Activated CD4-positive, alpha-beta T cell treated with anti-CD3 and anti-CD28 coated beads for 4 hours (primary cell): ENCODE results near the gene LYPLAL1.
"Not testable (repeated sequence)": the region's sequence is repeated elsewhere in the genome, so short reads cannot be mapped to it uniquely, and the experiment has no call there.

ENCODE experiments used
- DNase-seq, 2 donors: peaks; one replicate each; pipeline ENCODE4 v3.0.0-alpha.2; 2020

LYPLAL1 gene

GRCh38 chr1:219226196-219226595 lies 52.5 kb downstream of the LYPLAL1 start:
- DNase-seq: no peak

- DNase-seq: no peak
Measured at GRCh38 chr1:219227360-219228057, 53.8 kb downstream of the LYPLAL1 start.

- no peak for DNase-seq
Measured at GRCh38 chr1:219228058-219228419, 54.4 kb downstream of the LYPLAL1 start.

DNA sequence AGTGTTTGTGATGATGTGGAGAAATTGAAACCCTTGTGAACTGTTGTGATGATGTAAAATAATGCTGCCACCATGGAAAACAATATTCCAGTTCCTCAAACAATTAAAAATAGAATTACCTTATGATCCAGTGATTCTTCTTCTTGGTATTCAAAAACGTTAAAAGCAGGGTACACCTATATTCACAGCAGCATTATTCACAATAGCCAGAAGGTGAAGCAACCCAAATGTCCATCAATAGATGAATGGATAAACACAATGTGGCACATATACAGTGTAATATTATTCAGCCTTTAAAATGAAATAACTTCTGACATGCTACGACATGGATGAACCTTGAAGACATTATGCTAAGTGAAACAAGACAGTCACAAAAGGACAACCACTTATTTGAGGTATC lies 59.2 kb downstream of the LYPLAL1 start:
- no peak for DNase-seq

DNA sequence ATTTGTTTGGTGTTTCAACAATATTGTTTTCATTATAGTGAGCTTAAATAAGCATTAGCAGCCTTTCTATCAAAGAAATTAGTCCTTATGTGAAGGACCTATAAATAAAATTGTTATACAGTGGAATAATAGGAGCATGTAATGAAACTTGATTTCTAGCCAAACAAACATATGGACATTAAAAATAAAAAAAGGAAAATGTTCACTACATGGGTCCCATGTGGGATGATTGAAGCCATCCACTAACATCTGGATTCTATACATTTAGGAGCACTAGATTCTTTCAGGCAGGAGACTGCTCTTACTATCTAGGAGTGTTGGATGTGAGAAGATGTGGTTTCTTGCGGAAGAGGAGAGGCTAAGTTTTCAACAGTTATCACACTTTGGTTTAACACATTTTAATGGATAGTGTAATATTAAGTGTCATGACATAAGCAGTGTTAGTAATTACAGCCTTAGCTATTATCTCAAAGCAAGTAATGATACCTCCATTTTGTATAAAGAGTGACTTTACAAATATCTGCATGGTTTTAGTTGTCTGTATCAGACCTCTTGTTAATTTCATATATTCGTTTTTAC lies 62.3 kb downstream of the LYPLAL1 start:
- DNase-seq: no peak

- DNase-seq: no peak
Measured at GRCh38 chr1:219236933-219237610, 63.4 kb downstream of the LYPLAL1 start.

DNA sequence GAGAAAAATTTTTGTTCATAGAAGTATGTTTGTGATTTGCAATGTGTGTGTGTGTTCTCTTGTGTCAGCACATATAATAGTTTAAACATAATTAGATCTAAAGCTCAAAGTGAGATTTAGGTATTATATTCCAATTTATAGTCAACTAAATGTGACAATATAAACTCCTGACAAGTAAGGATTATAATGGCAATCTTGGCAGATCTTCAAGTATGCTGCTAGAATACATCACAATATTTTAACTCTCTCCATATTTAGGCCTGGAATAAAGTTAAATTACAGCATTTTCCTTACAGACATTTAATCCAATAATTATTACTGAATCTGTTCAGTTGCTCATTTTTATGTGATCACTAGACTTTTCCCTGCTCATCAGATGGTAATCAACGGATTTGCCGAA lies 65.8 kb downstream of the LYPLAL1 start:
- no peak for DNase-seq

DNA sequence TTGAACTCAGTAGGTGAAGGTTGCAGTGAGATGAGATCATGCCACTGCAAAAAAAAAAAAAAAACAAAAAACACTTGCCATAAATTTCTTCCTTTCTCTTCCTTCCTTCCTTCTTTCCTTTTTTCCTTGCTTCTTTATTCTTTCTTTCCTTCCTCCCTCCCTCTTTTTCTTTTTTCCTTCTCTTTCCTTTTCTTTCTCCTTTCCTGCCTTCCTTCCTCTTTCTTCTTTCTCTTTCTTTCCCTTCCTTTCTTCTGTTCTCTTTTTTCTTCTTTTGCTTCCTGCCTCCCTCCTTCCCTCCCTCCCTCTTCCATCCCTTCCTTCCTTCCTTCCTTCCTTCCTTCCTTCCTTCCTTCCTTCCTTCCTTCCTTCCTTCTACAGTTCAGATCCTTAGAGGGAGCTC lies 71.2 kb downstream of the LYPLAL1 start:
- DNase-seq: no peak

DNA sequence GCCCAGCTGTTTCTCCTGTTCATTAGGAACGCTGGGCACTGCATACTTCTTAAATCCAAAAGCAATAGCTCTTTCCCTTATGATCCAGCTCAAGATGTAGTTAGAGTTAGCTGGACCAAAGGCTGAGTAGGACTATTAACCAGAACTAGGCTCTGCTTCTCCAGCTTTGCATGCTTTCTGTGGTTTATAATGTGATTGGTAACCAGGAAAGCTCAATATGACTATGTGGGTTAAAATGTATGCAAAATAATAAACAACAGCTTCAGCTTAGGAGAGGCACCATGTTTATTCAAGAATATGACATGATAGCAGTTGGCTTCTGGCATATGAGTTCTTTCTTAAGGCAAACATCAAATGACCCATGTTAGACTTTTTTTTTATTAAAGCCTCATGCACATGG lies 73.8 kb downstream of the LYPLAL1 start:
- DNase-seq: no peak

- not testable (repeated sequence) for DNase-seq
Measured at GRCh38 chr1:219250468-219250867, 76.8 kb downstream of the LYPLAL1 start.

DNA sequence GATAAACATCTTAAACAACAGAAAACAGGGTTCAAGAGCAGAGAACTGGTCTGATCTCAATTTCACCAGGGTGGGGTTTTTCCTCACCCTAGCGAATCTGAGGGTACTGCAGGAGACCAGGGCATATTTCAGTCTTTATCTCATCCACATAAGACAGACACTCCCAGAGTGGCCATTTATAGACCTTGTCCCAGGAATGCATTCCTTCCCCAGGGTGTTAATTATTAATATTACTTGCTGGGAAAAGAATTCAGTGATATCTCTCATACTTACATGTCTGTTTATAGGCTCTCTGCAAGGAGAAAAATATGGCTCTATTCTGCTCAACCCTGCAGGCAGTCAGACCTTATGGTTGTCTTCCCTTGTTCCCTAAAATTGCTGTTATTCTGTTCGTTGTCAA lies 84.1 kb downstream of the LYPLAL1 start:
- DNase-seq: no peak

- DNase-seq: no peak
Measured at GRCh38 chr1:219261454-219261853, 87.8 kb downstream of the LYPLAL1 start.
